ENCODE measurements around the gene CDC42BPA.

- TF ChIP-seq CTCF (conservative IDR thresholded peaks at IDR 0.05 in 1 of 2, IDR thresholded peaks at IDR 0.05 in 1 of 2; ENCODE audit: extremely low read depth in 1 of 2, insufficient read depth in 1 of 2, low read depth in 1 of 2, low read length in 2 of 2) (no peak), EZH2 (IDR thresholded peaks at IDR 0.05; ENCODE audit: borderline replicate concordance, low read length) (no peak)
These were observed 335.7 kb downstream of the CDC42BPA start for GRCh38 chr1:226982451-226983177.

Measured in mammary epithelial cell (primary cell).